GM12878 (cell line): ENCODE results near the gene TOMM40L.

Experiments
- CTCF ChIP-seq, 3 experiments: IDR thresholded peaks in 2 of 3; conservative IDR thresholded peaks in 1 of 3; 2 replicates each; pipeline ENCODE4 v1.5.1; 2011; ENCODE audit warnings: low read depth in 3 of 3, low read length in 3 of 3, mild to moderate bottlenecking in 3 of 3, control low read depth in 2 of 3, moderate library complexity in 2 of 3, inconsistent platforms in 1 of 3, mixed read lengths in 1 of 3; ENCODE audit not compliant: control insufficient read depth in 2 of 3, insufficient read depth in 1 of 3; ENCODE audit errors: extremely low read depth in 1 of 3
- FOXM1 ChIP-seq: IDR thresholded peaks from 2 replicates; pipeline ENCODE4 v1.6.1; 2012; ENCODE audit warnings: low read depth, mild to moderate bottlenecking, inconsistent platforms, low read length, moderate library complexity
- HDAC6 ChIP-seq: fragments of 200-600 bp; sonication (generic); IDR thresholded peaks from one replicate; pipeline ENCODE4 v1.8.0; 2017; ENCODE audit warnings: antibody characterized with exemption; ENCODE audit not compliant: unreplicated experiment
- KDM1A ChIP-seq: fragments of 200-600 bp; sonication (generic); IDR thresholded peaks from 2 replicates; pipeline ENCODE4 v1.6.1; 2016; ENCODE audit warnings: borderline replicate concordance
- MXI1 ChIP-seq: fragments of 150-350 bp; IDR thresholded peaks from 2 replicates; pipeline ENCODE4 v1.6.1; 2011; ENCODE audit warnings: low read depth, mild to moderate bottlenecking, inconsistent platforms, low read length, improper control_type of control experiment
- MYC ChIP-seq: IDR thresholded peaks from 2 replicates; pipeline ENCODE4 v1.6.1; 2011; ENCODE audit warnings: mild to moderate bottlenecking, low read length, moderate library complexity, inconsistent platforms; ENCODE audit not compliant: insufficient read depth, insufficient replicate concordance, insufficient read length, severe bottlenecking
- RCOR1 ChIP-seq: conservative IDR thresholded peaks from 2 replicates; pipeline ENCODE4 v1.6.1; 2012; ENCODE audit warnings: low read depth, low read length, improper control_type of control experiment
- RFX5 ChIP-seq: IDR thresholded peaks from 2 replicates; pipeline ENCODE4 v1.6.1; 2011; ENCODE audit warnings: low read depth, low read length, improper control_type of control experiment
- USF2 ChIP-seq: IDR thresholded peaks from 2 replicates; pipeline ENCODE4 v1.6.1; 2011; ENCODE audit warnings: low read depth, low read length, improper control_type of control experiment, borderline replicate concordance
- ZBED1 ChIP-seq: IDR thresholded peaks from 2 replicates; pipeline ENCODE4 v1.6.1; 2016; ENCODE audit warnings: borderline replicate concordance
- ZBTB4 ChIP-seq: fragments of 450-650 bp; formaldehyde crosslinking; IDR thresholded peaks from 2 replicates; pipeline ENCODE4 v1.4.0; 2022; ENCODE audit warnings: mild to moderate bottlenecking, moderate library complexity
- TF ChIP-seq, protein P1 (sequence below): IDR thresholded peaks from 2 replicates; pipeline ENCODE4 v1.6.1; 2011; ENCODE audit warnings: borderline replicate concordance, low read depth, mild to moderate bottlenecking, moderate library complexity, mixed read lengths, low read length; ENCODE audit not compliant: insufficient read depth; ENCODE audit errors: extremely low read length

DNA sequence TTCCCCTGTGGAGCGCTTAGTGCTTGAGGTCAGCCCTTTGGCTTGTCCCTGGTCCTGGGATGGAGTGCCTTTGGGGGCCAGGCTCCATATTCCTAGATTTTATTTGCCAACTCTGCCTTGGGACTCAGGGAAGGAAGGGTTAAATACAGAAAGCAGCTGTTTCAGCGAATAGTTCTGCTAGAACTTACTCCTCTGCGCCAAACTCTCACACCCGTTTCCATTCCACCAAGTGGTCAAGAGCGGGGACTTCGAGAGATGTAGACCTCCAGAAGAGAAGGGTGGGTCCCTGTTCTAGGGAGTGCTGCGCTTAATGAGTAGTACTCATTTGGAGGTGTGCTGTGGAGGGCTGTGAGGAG lies 704 bp upstream of the TOMM40L start:
- TF ChIP-seq MXI1, result no peak
- TF ChIP-seq, protein P1, sequence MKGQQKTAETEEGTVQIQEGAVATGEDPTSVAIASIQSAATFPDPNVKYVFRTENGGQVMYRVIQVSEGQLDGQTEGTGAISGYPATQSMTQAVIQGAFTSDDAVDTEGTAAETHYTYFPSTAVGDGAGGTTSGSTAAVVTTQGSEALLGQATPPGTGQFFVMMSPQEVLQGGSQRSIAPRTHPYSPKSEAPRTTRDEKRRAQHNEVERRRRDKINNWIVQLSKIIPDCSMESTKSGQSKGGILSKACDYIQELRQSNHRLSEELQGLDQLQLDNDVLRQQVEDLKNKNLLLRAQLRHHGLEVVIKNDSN, result no peak
- TF ChIP-seq ZBTB4 (CRISPR knock-in tag), result no peak
- no peak for TF ChIP-seq RFX5
- no peak for TF ChIP-seq MYC
- TF ChIP-seq FOXM1, result no peak
- TF ChIP-seq USF2, result no peak
- TF ChIP-seq RCOR1, result no peak
- TF ChIP-seq HDAC6, result no peak
- no peak for TF ChIP-seq CTCF (IDR thresholded peaks at IDR 0.05 in 2 of 3, conservative IDR thresholded peaks at IDR 0.05 in 1 of 3; ENCODE audit: control insufficient read depth in 2 of 3, extremely low read depth in 1 of 3, insufficient read depth in 1 of 3, low read depth in 3 of 3, low read length in 3 of 3)
- TF ChIP-seq ZBED1, result no peak
- TF ChIP-seq KDM1A, result no peak
